GM12878 (cell line): Measurements from ENCODE around the gene ARHGEF18. TPM values are rescaled to one million over a fixed set of nuclear protein-coding genes. Genes with fewer than 3 reads are reported as not detected.
A peak's percentile ranks its signal among the peaks of the same experiment; 100 is the strongest.

Experiments
- BHLHE40 ChIP-seq, 2 experiments: fragments of 450-650 bp in 1 of 2; IDR thresholded peaks; 2 replicates each; pipeline ENCODE4 v1.6.1; 2011 to 2017; ENCODE audit warnings: low read depth in 2 of 2, borderline replicate concordance in 1 of 2, improper control_type of control experiment in 1 of 2, low read length in 1 of 2, mild to moderate bottlenecking in 1 of 2
- DPF2 ChIP-seq: fragments of 450-650 bp; IDR thresholded peaks from 2 replicates; pipeline ENCODE4 v1.6.1; 2017; ENCODE audit warnings: mild to moderate bottlenecking
- ETV6 ChIP-seq, 2 experiments: fragments of 450-650 bp in 1 of 2; IDR thresholded peaks in 1 of 2; conservative IDR thresholded peaks in 1 of 2; 2 replicates each; pipeline ENCODE4 v1.6.1; 2014; ENCODE audit warnings: antibody characterized with exemption in 1 of 2, borderline replicate concordance in 1 of 2, low read depth in 1 of 2, mild to moderate bottlenecking in 1 of 2, moderate library complexity in 1 of 2
- GATAD2B ChIP-seq: fragments of 450-650 bp; conservative IDR thresholded peaks from 2 replicates; pipeline ENCODE4 v1.6.1; 2017; ENCODE audit warnings: low read depth, mild to moderate bottlenecking, moderate library complexity
- IKZF1 ChIP-seq: fragments of 450-650 bp; conservative IDR thresholded peaks from 2 replicates; pipeline ENCODE4 v1.6.1; 2017; ENCODE audit warnings: antibody characterized with exemption, mild to moderate bottlenecking
- LARP7 ChIP-seq: fragments of 450-650 bp; IDR thresholded peaks from 2 replicates; pipeline ENCODE4 v1.6.1; 2017; ENCODE audit warnings: mild to moderate bottlenecking
- NFIC ChIP-seq: IDR thresholded peaks from 2 replicates; pipeline ENCODE4 v1.6.1; 2012; ENCODE audit warnings: low read depth, mild to moderate bottlenecking, inconsistent platforms, low read length, moderate library complexity
- NRF1 ChIP-seq: conservative IDR thresholded peaks from 2 replicates; pipeline ENCODE4 v1.6.1; 2011; ENCODE audit warnings: mild to moderate bottlenecking, low read depth, low read length, improper control_type of control experiment
- PML ChIP-seq: IDR thresholded peaks from 2 replicates; pipeline ENCODE4 v1.6.1; 2012; ENCODE audit warnings: low read length, inconsistent platforms
- RBBP5 ChIP-seq: fragments of 200-600 bp; sonication (generic); conservative IDR thresholded peaks from 2 replicates; pipeline ENCODE4 v1.6.1; 2016
- REST ChIP-seq: IDR thresholded peaks from 2 replicates; pipeline ENCODE4 v1.6.1; 2012; ENCODE audit warnings: mild to moderate bottlenecking, low read depth, low read length
- SUZ12 ChIP-seq: fragments of 200-600 bp; sonication (generic); IDR thresholded peaks from one replicate; pipeline ENCODE4 v1.6.1; 2018; ENCODE audit warnings: antibody characterized with exemption, mild to moderate bottlenecking; ENCODE audit not compliant: unreplicated experiment
- TBL1XR1 ChIP-seq: IDR thresholded peaks from 2 replicates; pipeline ENCODE4 v1.6.1; 2012; ENCODE audit warnings: low read depth, low read length, improper control_type of control experiment
- USF2 ChIP-seq: IDR thresholded peaks from 2 replicates; pipeline ENCODE4 v1.6.1; 2011; ENCODE audit warnings: low read depth, low read length, improper control_type of control experiment, borderline replicate concordance
- ZBED1 ChIP-seq: IDR thresholded peaks from 2 replicates; pipeline ENCODE4 v1.6.1; 2016; ENCODE audit warnings: borderline replicate concordance
- ZBTB40 ChIP-seq: fragments of 450-650 bp; IDR thresholded peaks from 2 replicates; pipeline ENCODE4 v1.6.1; 2016; ENCODE audit warnings: mild to moderate bottlenecking, moderate library complexity, borderline replicate concordance
- ZNF274 ChIP-seq: IDR thresholded peaks from one replicate; pipeline ENCODE4 v1.8.0; 2011; ENCODE audit not compliant: insufficient read length, insufficient read depth
- polyA plus RNA-seq, 11 experiments: library from polyadenylated mRNA; depleted of rRNA in 4 of 11; unstranded in 6 of 11; stranded (reverse) in 5 of 11; fragments of >200 nt; fragmentation: Nextera tagmentation in 4 of 11; fragmentation: Illumina TruSeq in 1 of 11; extraction: Ambion mirVana in 4 of 11; extraction: Trizol in 1 of 11; gene quantifications; 1 replicate in 1 of 11; 2 replicates in 10 of 11; pipeline versions ENCODE4 v1.2.1 to v1.2.3, GENCODE V29; 2011 to 2016; ENCODE audit warnings: inconsistent platforms in 2 of 11, missing spikeins in 2 of 11, low read depth in 1 of 11
- total RNA-seq, 4 experiments: library from RNA; depleted of rRNA in 3 of 4; stranded (reverse); fragments of >200 nt in 3 of 4; fragmentation: Illumina TruSeq in 1 of 4; extraction: Trizol in 1 of 4; gene quantifications; 2 replicates each; pipeline versions ENCODE4 v1.2.1 to v1.2.3, GENCODE V29; 2013 to 2021

Gene ARHGEF18
- total and polyA plus RNA-seq, 10 of the 15 experiments (the other 5 are each of a cell fraction or from before 2014, with no cell fraction given), result 0.31 to 32.3 (median 13.4) TPM

GRCh38 chr19:7333198-7334118, 15.3 kb upstream of the ARHGEF18 start (continued):
- TF ChIP-seq ZBTB40, result 0 out of 2 replicates have a peak, but pooled peaks have one; percentile 37
- no peak for TF ChIP-seq TBL1XR1
- peak; percentile 87 for TF ChIP-seq IKZF1
- no peak for TF ChIP-seq USF2
- no peak for TF ChIP-seq PML
- TF ChIP-seq RBBP5, result no peak
- no peak for TF ChIP-seq REST
- TF ChIP-seq LARP7, result peak; percentile 50; the same call in 1 of the 2 replicates
- TF ChIP-seq DPF2, result peak; percentile 49
- TF ChIP-seq GATAD2B, result peak; percentile 99
- TF ChIP-seq NFIC, result peak; percentile 54; the same call in 1 of the 2 replicates
- TF ChIP-seq ZNF274, result no peak
- TF ChIP-seq ETV6 (conservative IDR thresholded peaks at IDR 0.05 in 1 of 2, IDR thresholded peaks at IDR 0.05 in 1 of 2; ENCODE audit: borderline replicate concordance in 1 of 2, low read depth in 1 of 2), result no peak
- peak; percentile 50 for TF ChIP-seq ZBED1
- no peak for TF ChIP-seq SUZ12
- no peak for TF ChIP-seq NRF1
- TF ChIP-seq BHLHE40 (IDR thresholded peaks at IDR 0.05; ENCODE audit: borderline replicate concordance in 1 of 2, low read depth in 2 of 2, low read length in 1 of 2), result peak in 1 of 2 experiments; percentile 8; a peak in 1 of 4 replicates
